ENCODE measurements around the gene VWA2. TPM values are rescaled to one million over a fixed set of nuclear protein-coding genes. Genes with fewer than 3 reads are reported as not detected.

The VWA2 gene
- total RNA-seq, 1 experiment from 2014 or later = not detected

DNA sequence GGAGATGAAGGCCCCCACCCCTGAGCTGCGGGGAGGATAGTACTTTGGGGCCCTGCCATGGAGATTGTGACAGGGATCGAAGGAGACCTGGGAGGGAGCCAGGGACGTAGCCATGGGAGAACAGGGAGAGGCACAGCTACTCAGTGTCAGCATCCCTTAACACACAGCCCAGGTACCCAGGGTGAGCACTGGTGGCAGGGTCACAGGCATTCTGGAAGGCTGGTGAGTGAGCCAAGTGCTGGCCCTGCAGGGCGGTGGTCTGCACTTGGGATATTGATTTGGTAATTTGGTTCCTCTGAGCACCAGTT is 39.8 kb downstream of the VWA2 start:
- Histone ChIP-seq H3K9ac (ENCODE audit: low read length) (no peak overlapping the region), H3K9me2 (ENCODE audit: insufficient read depth) (no peaks in the 10 kb centered on the region), H3K4me3 (replicated peaks in 1 of 2; ENCODE audit: low read depth in 1 of 2, low read length in 2 of 2) (no peak overlapping the region), H3K36me3 (ENCODE audit: control insufficient read depth in 1 of 2, insufficient read depth in 2 of 2, low read length in 2 of 2) (no peaks in the 10 kb centered on the region), H4K20me1 (ENCODE audit: insufficient read depth) (no peaks in the 10 kb centered on the region), H3K9me3 (ENCODE audit: control insufficient read depth in 1 of 2, insufficient read depth in 1 of 2, low read depth in 1 of 2, low read length in 2 of 2) (no peaks in the 10 kb centered on the region), H2AFZ (ENCODE audit: low read depth, low read length, poor library complexity, severe bottlenecking) (no peak overlapping the region), H3K4me2 (ENCODE audit: low read length) (no peak overlapping the region), H3K79me2 (ENCODE audit: insufficient read depth, low read length) (no peaks in the 10 kb centered on the region), H3K27ac (ENCODE audit: low read depth, low read length) (no peak overlapping the region), H3K4me1 (ENCODE audit: control insufficient read depth in 1 of 2, insufficient read depth in 2 of 2, low read length in 2 of 2) (no peaks in the 10 kb centered on the region), H3K27me3 (ENCODE audit: insufficient read depth, low read length) (peaks cover 7% of the 10 kb centered on the region)
- TF ChIP-seq, protein P1, sequence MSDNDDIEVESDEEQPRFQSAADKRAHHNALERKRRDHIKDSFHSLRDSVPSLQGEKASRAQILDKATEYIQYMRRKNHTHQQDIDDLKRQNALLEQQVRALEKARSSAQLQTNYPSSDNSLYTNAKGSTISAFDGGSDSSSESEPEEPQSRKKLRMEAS (IDR thresholded peaks at IDR 0.05) = no peak
- TF ChIP-seq POLR2AphosphoS5 (IDR thresholded peaks at IDR 0.05; ENCODE audit: low read depth, low read length) (no peak), ELF1 (IDR thresholded peaks at IDR 0.05; ENCODE audit: borderline replicate concordance, low read depth) (no peak), POLR2A (IDR thresholded peaks at IDR 0.05; ENCODE audit: borderline replicate concordance, extremely low read depth, insufficient read depth, insufficient read length) (no peak), EZH2phosphoT487 (IDR thresholded peaks at IDR 0.05; ENCODE audit: borderline replicate concordance) (no peak), EZH2 (IDR thresholded peaks at IDR 0.05) (no peak), JUND (IDR thresholded peaks at IDR 0.05) (no peak), ZNF274 (IDR thresholded peaks at IDR 0.05; ENCODE audit: low read depth, low read length) (no peak), SIN3A (IDR thresholded peaks at IDR 0.05; ENCODE audit: low read depth) (no peak), EGR1 (IDR thresholded peaks at IDR 0.05; ENCODE audit: low read depth) (no peak), FOSL1 (IDR thresholded peaks at IDR 0.05; ENCODE audit: low read depth) (no peak), CEBPB (IDR thresholded peaks at IDR 0.05; ENCODE audit: low read depth) (no peak), SRF (IDR thresholded peaks at IDR 0.05; ENCODE audit: low read depth) (no peak), SP1 (IDR thresholded peaks at IDR 0.05; ENCODE audit: low read depth) (no peak), YY1 (IDR thresholded peaks at IDR 0.05; ENCODE audit: extremely low read depth, insufficient replicate concordance, low read depth, low read length) (no peak), TCF7L2 (IDR thresholded peaks at IDR 0.05; ENCODE audit: borderline replicate concordance, extremely low read depth, insufficient read depth, insufficient read length) (no peak)
- TF ChIP-seq, protein P2, sequence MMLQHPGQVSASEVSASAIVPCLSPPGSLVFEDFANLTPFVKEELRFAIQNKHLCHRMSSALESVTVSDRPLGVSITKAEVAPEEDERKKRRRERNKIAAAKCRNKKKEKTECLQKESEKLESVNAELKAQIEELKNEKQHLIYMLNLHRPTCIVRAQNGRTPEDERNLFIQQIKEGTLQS (IDR thresholded peaks at IDR 0.05) = no peak
- TF ChIP-seq, protein P3, sequence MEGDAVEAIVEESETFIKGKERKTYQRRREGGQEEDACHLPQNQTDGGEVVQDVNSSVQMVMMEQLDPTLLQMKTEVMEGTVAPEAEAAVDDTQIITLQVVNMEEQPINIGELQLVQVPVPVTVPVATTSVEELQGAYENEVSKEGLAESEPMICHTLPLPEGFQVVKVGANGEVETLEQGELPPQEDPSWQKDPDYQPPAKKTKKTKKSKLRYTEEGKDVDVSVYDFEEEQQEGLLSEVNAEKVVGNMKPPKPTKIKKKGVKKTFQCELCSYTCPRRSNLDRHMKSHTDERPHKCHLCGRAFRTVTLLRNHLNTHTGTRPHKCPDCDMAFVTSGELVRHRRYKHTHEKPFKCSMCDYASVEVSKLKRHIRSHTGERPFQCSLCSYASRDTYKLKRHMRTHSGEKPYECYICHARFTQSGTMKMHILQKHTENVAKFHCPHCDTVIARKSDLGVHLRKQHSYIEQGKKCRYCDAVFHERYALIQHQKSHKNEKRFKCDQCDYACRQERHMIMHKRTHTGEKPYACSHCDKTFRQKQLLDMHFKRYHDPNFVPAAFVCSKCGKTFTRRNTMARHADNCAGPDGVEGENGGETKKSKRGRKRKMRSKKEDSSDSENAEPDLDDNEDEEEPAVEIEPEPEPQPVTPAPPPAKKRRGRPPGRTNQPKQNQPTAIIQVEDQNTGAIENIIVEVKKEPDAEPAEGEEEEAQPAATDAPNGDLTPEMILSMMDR (IDR thresholded peaks at IDR 0.05 in 2 of 3, conservative IDR thresholded peaks at IDR 0.05 in 1 of 3; ENCODE audit: borderline replicate concordance in 1 of 3, insufficient read depth in 1 of 3, low read depth in 2 of 3, low read length in 2 of 3) = no peak
- TF ChIP-seq, protein P4, sequence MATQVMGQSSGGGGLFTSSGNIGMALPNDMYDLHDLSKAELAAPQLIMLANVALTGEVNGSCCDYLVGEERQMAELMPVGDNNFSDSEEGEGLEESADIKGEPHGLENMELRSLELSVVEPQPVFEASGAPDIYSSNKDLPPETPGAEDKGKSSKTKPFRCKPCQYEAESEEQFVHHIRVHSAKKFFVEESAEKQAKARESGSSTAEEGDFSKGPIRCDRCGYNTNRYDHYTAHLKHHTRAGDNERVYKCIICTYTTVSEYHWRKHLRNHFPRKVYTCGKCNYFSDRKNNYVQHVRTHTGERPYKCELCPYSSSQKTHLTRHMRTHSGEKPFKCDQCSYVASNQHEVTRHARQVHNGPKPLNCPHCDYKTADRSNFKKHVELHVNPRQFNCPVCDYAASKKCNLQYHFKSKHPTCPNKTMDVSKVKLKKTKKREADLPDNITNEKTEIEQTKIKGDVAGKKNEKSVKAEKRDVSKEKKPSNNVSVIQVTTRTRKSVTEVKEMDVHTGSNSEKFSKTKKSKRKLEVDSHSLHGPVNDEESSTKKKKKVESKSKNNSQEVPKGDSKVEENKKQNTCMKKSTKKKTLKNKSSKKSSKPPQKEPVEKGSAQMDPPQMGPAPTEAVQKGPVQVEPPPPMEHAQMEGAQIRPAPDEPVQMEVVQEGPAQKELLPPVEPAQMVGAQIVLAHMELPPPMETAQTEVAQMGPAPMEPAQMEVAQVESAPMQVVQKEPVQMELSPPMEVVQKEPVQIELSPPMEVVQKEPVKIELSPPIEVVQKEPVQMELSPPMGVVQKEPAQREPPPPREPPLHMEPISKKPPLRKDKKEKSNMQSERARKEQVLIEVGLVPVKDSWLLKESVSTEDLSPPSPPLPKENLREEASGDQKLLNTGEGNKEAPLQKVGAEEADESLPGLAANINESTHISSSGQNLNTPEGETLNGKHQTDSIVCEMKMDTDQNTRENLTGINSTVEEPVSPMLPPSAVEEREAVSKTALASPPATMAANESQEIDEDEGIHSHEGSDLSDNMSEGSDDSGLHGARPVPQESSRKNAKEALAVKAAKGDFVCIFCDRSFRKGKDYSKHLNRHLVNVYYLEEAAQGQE (IDR thresholded peaks at IDR 0.05; ENCODE audit: low read depth) = no peak
- ATAC-seq = no peak
- RAD21 ChIA-PET (ENCODE audit: low non-redundant PET in 1 of 2, low total read pairs in 2 of 2, uncharacterized antibody in 2 of 2, unreplicated experiment in 2 of 2) = no interaction called here
- POLR2A ChIA-PET = no interaction called here
- DNase-seq (ENCODE audit: low read depth, low spot score) = no peak
- CTCF ChIA-PET = no interaction called here
- intact Hi-C loops (cut with micrococcal nuclease) = no loop called here
- BruUV-seq (replicated peaks) = no TSS peak

Data from HCT116 (cell line).